WERI-Rb-1 (cell line): ENCODE measurements around the gene MSS51.

Source experiments
- DNase-seq: peaks from one replicate; pipeline ENCODE4 v3.0.0-alpha.2; 2020
- H3K27ac ChIP-seq: fragments of 250-450 bp; sonication (Bioruptor Pico); 2 replicates; pipeline ENCODE4 v1.5.1; 2020; ENCODE audit warnings: mild to moderate bottlenecking, moderate library complexity
- H3K27me3 ChIP-seq: fragments of 250-450 bp; sonication (Bioruptor Pico); 2 replicates; pipeline ENCODE4 v1.5.1; 2021; ENCODE audit warnings: mild to moderate bottlenecking, low read depth, moderate library complexity; ENCODE audit not compliant: insufficient read depth, severe bottlenecking
- H3K36me3 ChIP-seq: fragments of 250-450 bp; sonication (Bioruptor Pico); 2 replicates; pipeline ENCODE4 v1.5.1; 2020; ENCODE audit warnings: mild to moderate bottlenecking, moderate library complexity
- H3K4me3 ChIP-seq: 2 replicates; pipeline ENCODE4 v1.5.1; 2011; ENCODE audit warnings: low read depth, mild to moderate bottlenecking, control low read depth, low read length
- H3K9me3 ChIP-seq: fragments of 250-450 bp; sonication (Bioruptor Pico); 2 replicates; pipeline ENCODE4 v1.5.1; 2021; ENCODE audit warnings: mild to moderate bottlenecking, moderate library complexity; ENCODE audit not compliant: severe bottlenecking
- TF ChIP-seq, protein P1 (sequence below): IDR thresholded peaks from 2 replicates; pipeline ENCODE4 v1.5.1; 2011; ENCODE audit warnings: low read depth, mild to moderate bottlenecking, control low read depth, inconsistent platforms, low read length

Gene MSS51

DNA sequence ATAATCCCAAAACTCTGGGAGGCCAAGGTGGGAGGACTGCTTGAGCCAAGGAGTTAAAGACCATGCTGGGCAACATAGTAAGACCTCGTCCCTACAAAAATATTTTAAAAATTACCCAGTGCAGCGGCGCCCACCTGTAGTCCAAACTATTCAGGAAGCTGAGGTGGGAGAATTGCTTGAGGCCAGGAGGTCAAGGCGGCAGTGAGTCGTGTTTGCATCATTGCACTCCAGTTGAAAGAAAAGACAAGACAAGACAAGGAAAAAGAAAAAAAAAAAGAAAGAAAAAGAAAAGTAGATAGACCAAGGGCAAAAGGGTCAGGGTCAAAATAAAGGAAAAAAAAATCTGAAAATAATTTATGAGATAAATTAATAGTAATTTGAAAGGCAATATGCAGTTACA, 25.3 kb downstream of the MSS51 start:
- H3K4me3 ChIP-seq: no peak overlapping the region
- no peaks in the 10 kb centered on the region for H3K27me3 ChIP-seq
- H3K27ac ChIP-seq: no peak overlapping the region
- DNase-seq: no peak
- H3K9me3 ChIP-seq: no peaks in the 10 kb centered on the region
- TF ChIP-seq, protein P1, sequence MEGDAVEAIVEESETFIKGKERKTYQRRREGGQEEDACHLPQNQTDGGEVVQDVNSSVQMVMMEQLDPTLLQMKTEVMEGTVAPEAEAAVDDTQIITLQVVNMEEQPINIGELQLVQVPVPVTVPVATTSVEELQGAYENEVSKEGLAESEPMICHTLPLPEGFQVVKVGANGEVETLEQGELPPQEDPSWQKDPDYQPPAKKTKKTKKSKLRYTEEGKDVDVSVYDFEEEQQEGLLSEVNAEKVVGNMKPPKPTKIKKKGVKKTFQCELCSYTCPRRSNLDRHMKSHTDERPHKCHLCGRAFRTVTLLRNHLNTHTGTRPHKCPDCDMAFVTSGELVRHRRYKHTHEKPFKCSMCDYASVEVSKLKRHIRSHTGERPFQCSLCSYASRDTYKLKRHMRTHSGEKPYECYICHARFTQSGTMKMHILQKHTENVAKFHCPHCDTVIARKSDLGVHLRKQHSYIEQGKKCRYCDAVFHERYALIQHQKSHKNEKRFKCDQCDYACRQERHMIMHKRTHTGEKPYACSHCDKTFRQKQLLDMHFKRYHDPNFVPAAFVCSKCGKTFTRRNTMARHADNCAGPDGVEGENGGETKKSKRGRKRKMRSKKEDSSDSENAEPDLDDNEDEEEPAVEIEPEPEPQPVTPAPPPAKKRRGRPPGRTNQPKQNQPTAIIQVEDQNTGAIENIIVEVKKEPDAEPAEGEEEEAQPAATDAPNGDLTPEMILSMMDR: no peak
- H3K36me3 ChIP-seq: peaks cover 13% of the 10 kb centered on the region

DNA sequence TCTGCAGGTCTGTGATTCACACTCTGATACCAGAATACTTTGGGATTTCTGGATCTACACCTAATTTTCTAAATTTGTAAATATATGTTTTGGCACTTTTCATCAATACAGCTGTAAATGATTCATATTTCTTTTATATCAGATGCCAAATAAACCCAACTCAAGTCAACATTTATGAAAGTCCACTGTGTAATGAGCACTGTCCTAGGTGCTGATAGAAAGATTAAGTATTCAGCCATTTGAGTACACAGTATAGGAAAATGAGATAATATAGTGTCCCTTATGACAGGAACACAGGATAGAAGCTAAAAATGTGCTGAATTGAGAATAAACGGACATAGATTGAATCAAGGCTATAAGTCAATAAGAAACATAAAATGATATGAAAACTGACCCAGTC, 25.9 kb downstream of the MSS51 start:
- no peak for DNase-seq
- no peaks in the 10 kb centered on the region for H3K27me3 ChIP-seq
- peaks cover 13% of the 10 kb centered on the region for H3K36me3 ChIP-seq
- H3K27ac ChIP-seq: no peak overlapping the region
- no peak overlapping the region for H3K4me3 ChIP-seq
- H3K9me3 ChIP-seq: no peaks in the 10 kb centered on the region
- TF ChIP-seq, protein P1: no peak

DNA sequence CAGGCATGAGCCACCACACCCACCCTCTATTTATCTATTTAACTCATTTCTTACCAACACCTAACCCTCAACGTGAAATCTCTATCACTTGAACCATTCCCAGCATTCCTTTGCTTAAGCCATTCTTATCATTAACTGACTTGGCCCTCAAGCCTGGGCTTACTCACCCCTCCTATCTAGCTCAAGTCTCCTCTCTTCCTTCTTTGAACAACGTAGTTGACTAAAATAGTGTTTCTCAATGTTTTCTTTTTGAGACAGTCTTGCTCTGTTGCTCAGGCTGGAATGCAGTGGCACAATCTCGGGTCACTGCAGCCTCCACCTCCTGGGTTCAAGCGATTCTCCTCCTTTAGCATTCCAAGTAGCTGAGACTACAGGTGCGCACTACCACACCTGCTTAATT, 26.5 kb downstream of the MSS51 start:
- TF ChIP-seq, protein P1: no peak
- Histone ChIP-seq H3K27ac (no peak overlapping the region), H3K36me3 (peaks cover 13% of the 10 kb centered on the region), H3K4me3 (no peak overlapping the region), H3K27me3 (no peaks in the 10 kb centered on the region), H3K9me3 (no peaks in the 10 kb centered on the region)
- no peak for DNase-seq

DNA sequence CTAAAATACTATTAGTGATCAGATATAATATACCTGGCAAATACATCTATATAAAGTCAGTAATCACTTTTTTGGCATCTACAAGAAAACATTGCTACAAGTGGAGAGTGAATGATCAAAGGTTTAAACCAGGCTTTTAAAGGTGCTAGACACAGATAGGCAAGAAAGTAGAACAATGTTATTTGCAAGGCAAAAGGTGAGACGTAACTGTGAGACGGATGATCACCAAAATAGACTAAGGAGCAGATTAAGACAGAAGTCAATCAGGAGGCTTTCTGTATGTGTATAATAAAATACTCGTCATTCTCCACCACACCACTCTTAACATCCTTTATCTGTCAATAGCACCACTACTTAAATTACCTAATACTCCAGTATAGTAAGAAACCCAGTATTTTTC, 27.8 kb downstream of the MSS51 start:
- no peak for DNase-seq
- no peak overlapping the region for H3K27ac ChIP-seq
- no peaks in the 10 kb centered on the region for H3K27me3 ChIP-seq
- no peaks in the 10 kb centered on the region for H3K9me3 ChIP-seq
- TF ChIP-seq, protein P1: no peak
- H3K36me3 ChIP-seq: peaks cover 13% of the 10 kb centered on the region
- no peak overlapping the region for H3K4me3 ChIP-seq

DNA sequence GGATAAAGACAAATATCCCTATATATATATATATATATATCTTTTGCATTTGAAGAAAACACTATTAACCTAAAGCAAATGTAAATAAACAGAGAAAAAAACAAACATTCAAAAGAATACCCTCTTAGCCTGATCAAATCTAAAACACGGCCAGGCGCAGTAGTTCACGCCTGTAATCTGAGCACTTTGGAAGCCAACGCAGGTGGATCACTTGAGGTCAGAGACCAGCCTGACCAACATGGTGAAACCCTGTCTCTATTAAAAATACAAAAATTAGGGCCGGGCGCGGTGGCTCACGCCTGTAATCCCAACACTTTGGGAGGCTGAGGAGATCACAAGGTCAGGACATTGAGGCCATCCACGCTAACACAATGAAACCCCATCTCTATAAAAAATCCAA, 28.7 kb downstream of the MSS51 start:
- Histone ChIP-seq H3K27me3 (no peaks in the 10 kb centered on the region), H3K27ac (no peak overlapping the region), H3K36me3 (peaks cover 15% of the 10 kb centered on the region), H3K9me3 (no peaks in the 10 kb centered on the region), H3K4me3 (no peak overlapping the region)
- no peak for DNase-seq
- TF ChIP-seq, protein P1: no peak

DNA sequence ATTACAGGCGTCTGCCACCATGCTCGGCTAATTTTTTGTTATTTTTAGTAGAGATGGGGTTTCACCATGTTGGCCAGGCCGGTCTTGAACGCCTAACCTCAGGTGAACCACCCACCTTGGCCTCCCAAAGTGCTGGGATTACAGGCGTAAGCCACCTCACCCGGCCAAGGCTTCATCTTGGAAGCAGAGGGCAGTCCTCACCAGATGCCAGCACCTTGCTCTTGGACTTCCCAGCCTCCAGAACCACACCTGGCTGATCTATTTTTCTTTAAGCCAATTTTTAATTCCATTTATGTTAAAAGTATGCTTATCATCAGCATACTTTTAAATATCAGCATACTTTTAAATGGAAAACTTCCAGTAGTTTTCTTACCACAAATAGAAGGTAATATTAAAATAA, 31.7 kb downstream of the MSS51 start:
- Histone ChIP-seq H3K27me3 (no peaks in the 10 kb centered on the region), H3K36me3 (peaks cover 16% of the 10 kb centered on the region), H3K27ac (no peak overlapping the region), H3K9me3 (no peaks in the 10 kb centered on the region), H3K4me3 (no peak overlapping the region)
- no peak for DNase-seq
- TF ChIP-seq, protein P1: no peak
